Panc1 (cell line): Measurements from ENCODE around the gene CAPN3. TPM values are rescaled to one million over a fixed set of nuclear protein-coding genes. Genes with fewer than 3 reads are reported as not detected.

Source experiments
- ATAC-seq: fragments of 200-7000 bp; cut with Tn5 transposase; 2 replicates; pipeline ENCODE4 v1.9.1; 2020; ENCODE audit warnings: mild to moderate bottlenecking, moderate library complexity
- BruUV-seq: library from RNA; stranded (reverse); fragments of 400-500 nt; replicated peaks from 2 replicates; lab custom pipeline; 2021; lab: Mats Ljungman, UMichigan
- CTCF ChIA-PET: fragments of 300-600 bp; sonication (Branson Sonifier 250); formaldehyde crosslinking; loops from one replicate; lab custom pipeline; 2022; ENCODE audit warnings: antibody characterized with exemption; lab: Charles Lee
- POLR2A ChIA-PET: fragments of 300-600 bp; sonication (Branson Sonifier 250); formaldehyde crosslinking; loops from one replicate; lab custom pipeline; 2022; ENCODE audit warnings: antibody characterized with exemption; lab: Charles Lee
- DNase-seq: peaks from one replicate; pipeline ENCODE4 v3.0.0-alpha.2; 2010; ENCODE audit warnings: low read depth, low spot score
- H3K27ac ChIP-seq: 2 replicates; pipeline ENCODE4 v1.5.1; 2011; ENCODE audit warnings: mild to moderate bottlenecking, low read length, inconsistent platforms
- H3K27me3 ChIP-seq: fragments of 200-500 bp; sonication (Bioruptor generic); 2 replicates; pipeline ENCODE4 v1.6.0; 2014; ENCODE audit warnings: low read length, inconsistent platforms; ENCODE audit not compliant: control insufficient read depth, insufficient read depth
- H3K36me3 ChIP-seq: fragments of 200-500 bp; sonication (Bioruptor generic); 2 replicates; pipeline ENCODE4 v1.5.1; 2014; ENCODE audit warnings: inconsistent platforms, mild to moderate bottlenecking, low read length, moderate library complexity; ENCODE audit not compliant: control insufficient read depth, insufficient read depth
- H3K4me1 ChIP-seq: 2 replicates; pipeline ENCODE4 v1.5.1; 2011; ENCODE audit warnings: inconsistent platforms, mild to moderate bottlenecking, low read length, moderate library complexity; ENCODE audit not compliant: control insufficient read depth, insufficient read depth
- H3K4me3 ChIP-seq, 2 experiments: 2 replicates each; pipeline ENCODE4 v1.5.1; 2011 to 2012; ENCODE audit warnings: low read depth in 2 of 2, low read length in 2 of 2, mild to moderate bottlenecking in 2 of 2, inconsistent platforms in 1 of 2, moderate library complexity in 1 of 2
- H3K9me3 ChIP-seq: fragments of 200-500 bp; sonication (Bioruptor generic); 2 replicates; pipeline ENCODE4 v1.5.1; 2014; ENCODE audit warnings: low read depth, mild to moderate bottlenecking, inconsistent platforms, low read length, moderate library complexity; ENCODE audit not compliant: control insufficient read depth, insufficient read depth
- POLR2AphosphoS5 ChIP-seq: IDR thresholded peaks from 2 replicates; pipeline ENCODE4 v1.6.1; 2012; ENCODE audit warnings: mild to moderate bottlenecking, low read depth, low read length, moderate library complexity
- REST ChIP-seq, 2 experiments: IDR thresholded peaks; 2 replicates each; pipeline ENCODE4 v1.6.1; 2011 to 2012; ENCODE audit warnings: low read depth in 2 of 2, control low read depth in 1 of 2, low read length in 1 of 2, mild to moderate bottlenecking in 1 of 2, moderate library complexity in 1 of 2; ENCODE audit not compliant: insufficient read depth in 1 of 2
- SIN3A ChIP-seq: IDR thresholded peaks from 2 replicates; pipeline ENCODE4 v1.6.1; 2012; ENCODE audit warnings: low read depth, mild to moderate bottlenecking, low read length, moderate library complexity, borderline replicate concordance; ENCODE audit not compliant: insufficient read depth
- TCF7L2 ChIP-seq: IDR thresholded peaks from 2 replicates; pipeline ENCODE4 v1.6.1; 2011; ENCODE audit warnings: mild to moderate bottlenecking, low read depth, low read length, inconsistent platforms
- in situ Hi-C: cut with HindIII; loops from 2 replicates; pipeline ENCODE4 v1.10.0; 2016; ENCODE audit warnings: low sequenced_read_pairs, low pct_unique_long_range_greater_than_20kb
- intact Hi-C: fragments of 100-400 bp; cut with micrococcal nuclease; formaldehyde crosslinking; loops from one replicate; pipeline ENCODE4 v1.10.0; 2022; ENCODE audit not compliant: unreplicated experiment
- total RNA-seq: library from RNA; stranded (reverse); gene quantifications from one replicate; pipeline ENCODE4 v1.2.1, GENCODE V29; 2021; ENCODE audit not compliant: unreplicated experiment
- TF ChIP-seq, protein P1 (sequence below): fragments of 450-650 bp; IDR thresholded peaks from 2 replicates; pipeline ENCODE4 v1.5.1; 2017; ENCODE audit warnings: mild to moderate bottlenecking

The CAPN3 gene
- total RNA-seq, 1 experiment from 2014 or later, result 0.31 TPM

DNA sequence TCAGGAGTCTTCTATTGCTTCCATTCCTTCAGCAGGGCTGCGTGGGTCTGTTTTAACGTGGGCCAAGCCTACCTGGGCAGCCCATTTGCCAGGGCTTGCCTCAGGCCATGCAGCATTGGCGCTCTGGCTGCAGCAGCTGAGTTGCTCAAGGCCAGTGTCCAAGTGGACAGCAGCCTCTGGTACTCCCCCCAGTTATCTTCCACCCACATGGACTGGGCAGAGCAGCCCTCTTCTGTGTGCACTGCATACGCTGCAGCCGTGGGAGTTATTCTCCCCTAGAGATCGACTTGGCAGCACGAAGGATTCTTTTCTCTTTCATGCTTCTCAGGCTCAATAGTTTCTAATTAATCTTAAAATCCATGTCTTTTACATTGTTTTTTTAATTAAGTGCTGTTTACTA, 6.9 kb upstream of the CAPN3 start:
- ChIA-PET POLR2A (no interaction called here), CTCF (no interaction called here)
- intact Hi-C loops (no loop called here), in situ Hi-C loops (no loop called here)
- BruUV-seq, result no TSS peak
- Histone ChIP-seq H3K4me3 (no peak overlapping the region), H3K36me3 (no peaks in the 10 kb centered on the region), H3K27ac (no peak overlapping the region), H3K9me3 (no peaks in the 10 kb centered on the region), H3K4me1 (no peaks in the 10 kb centered on the region), H3K27me3 (no peaks in the 10 kb centered on the region)
- TF ChIP-seq, protein P1, sequence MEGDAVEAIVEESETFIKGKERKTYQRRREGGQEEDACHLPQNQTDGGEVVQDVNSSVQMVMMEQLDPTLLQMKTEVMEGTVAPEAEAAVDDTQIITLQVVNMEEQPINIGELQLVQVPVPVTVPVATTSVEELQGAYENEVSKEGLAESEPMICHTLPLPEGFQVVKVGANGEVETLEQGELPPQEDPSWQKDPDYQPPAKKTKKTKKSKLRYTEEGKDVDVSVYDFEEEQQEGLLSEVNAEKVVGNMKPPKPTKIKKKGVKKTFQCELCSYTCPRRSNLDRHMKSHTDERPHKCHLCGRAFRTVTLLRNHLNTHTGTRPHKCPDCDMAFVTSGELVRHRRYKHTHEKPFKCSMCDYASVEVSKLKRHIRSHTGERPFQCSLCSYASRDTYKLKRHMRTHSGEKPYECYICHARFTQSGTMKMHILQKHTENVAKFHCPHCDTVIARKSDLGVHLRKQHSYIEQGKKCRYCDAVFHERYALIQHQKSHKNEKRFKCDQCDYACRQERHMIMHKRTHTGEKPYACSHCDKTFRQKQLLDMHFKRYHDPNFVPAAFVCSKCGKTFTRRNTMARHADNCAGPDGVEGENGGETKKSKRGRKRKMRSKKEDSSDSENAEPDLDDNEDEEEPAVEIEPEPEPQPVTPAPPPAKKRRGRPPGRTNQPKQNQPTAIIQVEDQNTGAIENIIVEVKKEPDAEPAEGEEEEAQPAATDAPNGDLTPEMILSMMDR, result no peak
- no peak for TF ChIP-seq POLR2AphosphoS5
- TF ChIP-seq TCF7L2, result no peak
- no peak for TF ChIP-seq REST (IDR thresholded peaks at IDR 0.05; ENCODE audit: insufficient read depth in 1 of 2, low read depth in 2 of 2, low read length in 1 of 2)
- TF ChIP-seq SIN3A, result no peak
- DNase-seq, result no peak
- ATAC-seq, result no peak

GRCh38 chr15:42353061-42353460, 6.2 kb upstream of the CAPN3 start:
- Histone ChIP-seq H3K4me3 (no peak overlapping the region), H3K27me3 (no peaks in the 10 kb centered on the region), H3K27ac (no peak overlapping the region), H3K36me3 (no peaks in the 10 kb centered on the region), H3K9me3 (no peaks in the 10 kb centered on the region), H3K4me1 (no peaks in the 10 kb centered on the region)
- in situ Hi-C loops, result no loop called here
- no TSS peak for BruUV-seq
- DNase-seq (no peak), ATAC-seq (no peak)
- TF ChIP-seq POLR2AphosphoS5 (no peak), REST (IDR thresholded peaks at IDR 0.05; ENCODE audit: insufficient read depth in 1 of 2, low read depth in 2 of 2, low read length in 1 of 2) (no peak), SIN3A (no peak), TCF7L2 (no peak)
- TF ChIP-seq, protein P1, result no peak
- ChIA-PET CTCF (no interaction called here), POLR2A (no interaction called here)
- intact Hi-C loops, result no loop called here
